Upper lobe of right lung (tissue), 1 donor: ENCODE measurements around the gene CCL18. TPM values are rescaled to one million over a fixed set of nuclear protein-coding genes. Genes with fewer than 3 reads are reported as not detected.
A peak's percentile ranks its signal among the peaks of the same experiment; 100 is the strongest.
"Not testable (repeated sequence)": the region's sequence is repeated elsewhere in the genome, so short reads cannot be mapped to it uniquely, and the experiment has no call there.

ENCODE experiments used
- ATAC-seq: fragments of 200-7000 bp; cut with Tn5 transposase; one replicate; pipeline ENCODE4 v1.9.1; 2020; ENCODE audit warnings: mild to moderate bottlenecking, moderate library complexity
- DNase-seq: peaks from one replicate; pipeline ENCODE4 v3.0.0-alpha.2; 2020
- H3K27ac ChIP-seq: fragments of 200-600 bp; one replicate; pipeline ENCODE4 v1.8.0; 2022
- H3K27me3 ChIP-seq: fragments of 200-600 bp; one replicate; pipeline ENCODE4 v1.8.0; 2022; ENCODE audit warnings: mild to moderate bottlenecking
- H3K36me3 ChIP-seq: fragments of 200-600 bp; one replicate; pipeline ENCODE4 v1.8.0; 2022
- H3K4me1 ChIP-seq: fragments of 200-600 bp; one replicate; pipeline ENCODE4 v1.8.0; 2022
- H3K4me3 ChIP-seq: fragments of 200-600 bp; one replicate; pipeline ENCODE4 v1.8.0; 2022; ENCODE audit warnings: mild to moderate bottlenecking
- H3K9me3 ChIP-seq: fragments of 200-600 bp; one replicate; pipeline ENCODE4 v1.8.0; 2022
- intact Hi-C: fragments of 100-400 bp; cut with DNase I; formaldehyde crosslinking; loops from one replicate; pipeline ENCODE4 v1.11.0; 2022
- total RNA-seq: library from RNA; stranded (reverse); fragmentation: NEBNext Ultra II Directional; extraction: Animal tissue kit (Norgen Biotek cat#: 25700); gene quantifications from one replicate; pipeline ENCODE4 v1.2.1, GENCODE V29; 2021
- TF ChIP-seq, protein P1 (sequence below): fragments of 200-600 bp; IDR thresholded peaks from one replicate; pipeline ENCODE4 v1.8.0; 2022; ENCODE audit warnings: antibody characterized with exemption
- donor health status: DM: no; HTN: yes; CAD: no; lungs with severe emphysema.

CCL18 gene
- total RNA-seq, 1 donor from 2014 or later = 31.9 TPM

DNA sequence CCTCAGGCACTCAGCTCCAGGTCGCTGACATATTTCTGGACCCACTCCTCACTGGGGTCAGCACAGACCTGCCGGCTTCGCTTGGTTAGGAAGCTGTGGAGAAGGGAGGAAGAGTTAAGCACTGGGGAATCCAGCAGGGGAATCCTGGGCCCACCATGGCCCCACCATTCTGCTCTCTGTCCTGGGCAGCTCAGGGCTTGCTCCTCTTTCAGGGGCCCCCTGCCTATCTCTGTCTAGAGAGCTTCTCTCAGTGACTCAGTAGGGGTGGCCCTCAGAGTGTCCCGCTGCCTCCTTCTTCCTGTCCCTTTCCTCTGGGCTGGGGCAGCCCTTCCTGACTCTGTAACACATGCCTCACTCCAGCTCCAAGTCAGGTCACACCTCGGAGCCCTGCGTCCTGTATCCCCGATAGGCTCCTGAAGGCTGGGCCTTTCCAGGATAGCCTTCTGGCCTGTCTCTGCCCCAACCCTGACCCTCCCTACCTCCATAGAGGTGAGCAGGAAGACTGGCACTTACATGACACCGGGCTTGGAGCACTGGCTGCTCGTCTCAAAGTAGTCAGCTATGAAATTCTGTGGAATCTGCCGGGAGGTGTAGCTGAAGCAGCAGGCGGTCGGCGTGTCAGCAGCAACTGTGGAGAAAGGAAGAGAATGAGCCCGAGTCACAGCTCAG is 24.7 kb downstream of the CCL18 start:
- H3K27me3 ChIP-seq = no peaks in the 10 kb centered on the region
- no peaks in the 10 kb centered on the region for H3K9me3 ChIP-seq
- intact Hi-C loops = no loop called here
- H3K36me3 ChIP-seq = no peaks in the 10 kb centered on the region
- H3K4me1 ChIP-seq = no peaks in the 10 kb centered on the region
- no peak overlapping the region for H3K27ac ChIP-seq
- DNase-seq (no peak), ATAC-seq (peak; percentile 8)
- H3K4me3 ChIP-seq = no peak overlapping the region
- TF ChIP-seq, protein P1, sequence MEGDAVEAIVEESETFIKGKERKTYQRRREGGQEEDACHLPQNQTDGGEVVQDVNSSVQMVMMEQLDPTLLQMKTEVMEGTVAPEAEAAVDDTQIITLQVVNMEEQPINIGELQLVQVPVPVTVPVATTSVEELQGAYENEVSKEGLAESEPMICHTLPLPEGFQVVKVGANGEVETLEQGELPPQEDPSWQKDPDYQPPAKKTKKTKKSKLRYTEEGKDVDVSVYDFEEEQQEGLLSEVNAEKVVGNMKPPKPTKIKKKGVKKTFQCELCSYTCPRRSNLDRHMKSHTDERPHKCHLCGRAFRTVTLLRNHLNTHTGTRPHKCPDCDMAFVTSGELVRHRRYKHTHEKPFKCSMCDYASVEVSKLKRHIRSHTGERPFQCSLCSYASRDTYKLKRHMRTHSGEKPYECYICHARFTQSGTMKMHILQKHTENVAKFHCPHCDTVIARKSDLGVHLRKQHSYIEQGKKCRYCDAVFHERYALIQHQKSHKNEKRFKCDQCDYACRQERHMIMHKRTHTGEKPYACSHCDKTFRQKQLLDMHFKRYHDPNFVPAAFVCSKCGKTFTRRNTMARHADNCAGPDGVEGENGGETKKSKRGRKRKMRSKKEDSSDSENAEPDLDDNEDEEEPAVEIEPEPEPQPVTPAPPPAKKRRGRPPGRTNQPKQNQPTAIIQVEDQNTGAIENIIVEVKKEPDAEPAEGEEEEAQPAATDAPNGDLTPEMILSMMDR = no peak

DNA sequence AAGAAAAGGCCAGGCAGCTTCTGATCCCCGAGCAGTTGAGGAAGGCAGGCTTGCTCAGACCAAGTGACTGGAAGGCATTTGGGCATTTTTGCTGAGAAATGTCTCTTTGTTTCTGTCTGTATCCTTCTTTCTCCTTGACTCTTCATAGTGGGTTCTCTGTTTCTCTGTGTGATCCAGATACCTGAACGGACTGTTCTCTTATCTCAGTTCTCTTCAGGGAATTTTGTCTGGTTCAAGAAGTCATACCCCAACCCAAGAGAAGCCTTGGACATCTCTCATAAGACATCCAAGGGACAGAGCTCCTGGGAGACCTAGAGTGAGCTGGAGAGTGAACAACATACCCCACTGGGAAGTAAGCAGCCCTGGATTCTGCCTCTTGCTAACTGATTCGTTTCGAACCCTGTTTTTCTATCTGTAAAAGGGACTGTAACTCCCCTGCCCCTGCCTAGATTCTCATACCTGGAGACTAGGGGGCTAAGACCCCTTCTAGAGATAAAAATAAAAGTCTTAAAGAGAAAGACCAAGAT is 25.3 kb downstream of the CCL18 start:
- Histone ChIP-seq H3K9me3 (no peaks in the 10 kb centered on the region), H3K27me3 (no peaks in the 10 kb centered on the region), H3K4me1 (no peaks in the 10 kb centered on the region), H3K27ac (no peak overlapping the region), H3K4me3 (no peak overlapping the region), H3K36me3 (no peaks in the 10 kb centered on the region)
- TF ChIP-seq, protein P1 = no peak
- DNase-seq (no peak), ATAC-seq (no peak)
- intact Hi-C loops = no loop called here

DNA sequence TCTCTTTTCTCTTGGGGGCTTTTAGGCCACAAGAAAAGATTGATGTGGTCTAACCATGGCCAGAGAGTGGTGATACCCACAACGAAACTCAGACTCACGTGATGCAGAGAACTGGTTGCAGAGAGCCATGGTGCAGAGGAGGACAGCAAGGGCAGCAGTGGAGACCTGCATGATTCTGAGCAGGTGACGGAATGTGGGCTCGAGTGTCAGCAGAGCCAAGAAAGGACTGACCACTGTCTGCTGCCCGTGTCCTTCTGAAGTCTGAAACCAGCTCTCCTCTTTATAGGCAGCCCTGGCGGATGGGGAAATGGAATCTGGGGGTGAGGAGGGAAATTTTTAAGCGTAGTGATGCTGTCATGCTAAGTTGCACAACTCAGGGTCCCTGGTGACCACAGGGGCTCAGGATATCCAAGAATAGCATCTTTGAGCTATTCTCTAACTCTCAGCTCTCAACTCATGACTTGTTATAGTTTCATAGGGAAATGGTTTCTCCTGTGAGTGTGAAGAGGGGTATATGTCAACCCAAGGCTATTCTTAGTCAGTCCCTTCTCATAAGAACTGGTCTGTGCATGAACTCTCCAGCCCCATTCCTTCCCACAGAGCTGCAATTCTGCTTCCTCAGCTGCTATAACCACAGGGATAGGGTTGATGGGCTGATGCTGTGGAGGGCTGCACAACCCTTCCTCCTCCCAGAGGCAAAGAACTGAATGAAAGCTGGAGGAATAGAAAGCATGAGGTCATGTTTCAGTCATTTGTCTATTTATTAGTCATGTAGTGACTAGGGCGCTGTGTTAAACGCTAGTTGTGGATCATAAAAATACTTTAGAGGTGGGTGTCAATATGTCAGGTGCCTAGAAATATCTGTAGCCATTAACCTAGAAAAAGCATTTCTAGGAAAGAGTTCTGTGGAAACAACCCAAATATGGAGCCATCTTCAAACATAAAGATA is 26.1 kb downstream of the CCL18 start, which contains the start of gene CCL3:
CCL3 (minus strand) TSS at position 256 of the 949 bp plus-strand sequence; CDS start at position 171, 85 bp downstream.
- no peaks in the 10 kb centered on the region for H3K27me3 ChIP-seq
- TF ChIP-seq, protein P1 = no peak
- no peak within 1 kb of the TSS for H3K27ac ChIP-seq
- no peak for DNase-seq
- H3K4me1 ChIP-seq = no peaks in the 10 kb centered on the region
- H3K9me3 ChIP-seq = no peaks in the 10 kb centered on the region
- no peak within 1 kb of the TSS for H3K4me3 ChIP-seq
- intact Hi-C loops = no loop called here
- H3K36me3 ChIP-seq = no peaks in the 10 kb centered on the region
- peak; percentile 62 for ATAC-seq

DNA sequence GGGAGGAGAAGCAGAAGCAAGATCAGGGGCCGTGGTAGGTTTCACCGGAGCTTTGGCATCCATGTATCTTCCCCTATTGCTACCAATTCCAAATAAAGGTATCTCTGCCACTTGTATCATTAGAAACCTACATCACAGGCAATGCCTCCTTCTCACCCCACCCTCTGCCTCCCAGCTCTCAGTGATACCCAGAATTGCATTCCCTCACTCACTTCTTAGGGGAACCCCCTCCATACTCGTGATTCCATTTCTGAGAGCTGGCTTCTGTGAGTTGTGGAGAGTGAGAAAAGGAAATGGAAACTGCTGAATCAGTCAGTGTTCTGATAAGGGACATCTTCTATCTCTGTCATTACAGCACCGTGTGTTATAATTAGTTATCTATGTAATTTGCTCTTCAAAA is 28.2 kb downstream of the CCL18 start:
- intact Hi-C loops = no loop called here
- ATAC-seq = no peak
- TF ChIP-seq, protein P1 = no peak
- Histone ChIP-seq H3K4me1 (no peaks in the 10 kb centered on the region), H3K9me3 (no peaks in the 10 kb centered on the region), H3K4me3 (no peak overlapping the region), H3K36me3 (no peaks in the 10 kb centered on the region), H3K27ac (no peak overlapping the region), H3K27me3 (no peaks in the 10 kb centered on the region)
- no peak for DNase-seq

DNA sequence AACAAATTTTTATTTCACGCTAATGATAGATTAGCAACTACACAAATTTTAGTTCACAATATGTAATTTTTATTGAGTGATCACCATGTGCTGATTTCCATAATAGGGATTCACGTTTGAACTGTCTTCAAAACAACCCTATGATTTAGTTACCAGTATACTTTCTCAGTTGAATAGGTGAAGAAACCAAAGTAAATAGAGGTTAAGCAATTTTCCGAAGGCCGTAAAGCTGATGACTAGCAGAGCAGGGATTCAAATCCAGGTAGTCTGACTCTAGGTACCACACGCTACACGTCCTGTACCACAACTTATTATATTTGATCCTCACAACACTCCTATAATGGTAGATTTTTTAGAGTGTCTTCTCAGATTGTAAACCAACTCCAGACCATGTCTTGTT is 28.6 kb downstream of the CCL18 start:
- intact Hi-C loops, H3K9me3 ChIP-seq, ATAC-seq, H3K27me3 ChIP-seq, DNase-seq, H3K4me3 ChIP-seq, H3K36me3 ChIP-seq, H3K27ac ChIP-seq, H3K4me1 ChIP-seq: not testable (repeated sequence)

DNA sequence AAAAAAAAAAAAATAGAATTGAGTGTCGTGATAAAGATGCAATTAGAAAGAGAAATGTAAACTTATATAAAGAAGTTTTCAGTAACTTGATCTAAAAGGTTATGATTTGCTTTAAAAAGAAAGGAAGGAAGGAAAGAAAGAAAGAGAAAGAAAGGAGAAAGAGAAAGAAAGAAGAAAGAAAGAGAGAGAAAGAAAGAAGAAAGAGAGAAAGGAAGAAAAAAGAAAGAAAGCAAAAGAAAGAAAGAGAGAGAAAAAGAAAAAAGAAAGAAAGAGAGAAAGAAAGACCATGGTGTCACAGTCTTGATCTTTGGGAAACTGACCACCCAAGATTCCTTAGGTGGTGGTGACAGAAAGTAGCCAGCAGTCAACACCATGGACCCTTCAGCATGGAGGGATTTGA is 30.2 kb downstream of the CCL18 start:
- TF ChIP-seq, protein P1 = no peak
- Histone ChIP-seq H3K36me3 (no peaks in the 10 kb centered on the region), H3K27me3 (no peaks in the 10 kb centered on the region), H3K9me3 (no peaks in the 10 kb centered on the region), H3K4me3 (no peak overlapping the region), H3K4me1 (no peaks in the 10 kb centered on the region), H3K27ac (no peak overlapping the region)
- DNase-seq = no peak
- no peak for ATAC-seq
- intact Hi-C loops = no loop called here
